Measurements from ENCODE around the gene PADI4.

Gene PADI4

DNA sequence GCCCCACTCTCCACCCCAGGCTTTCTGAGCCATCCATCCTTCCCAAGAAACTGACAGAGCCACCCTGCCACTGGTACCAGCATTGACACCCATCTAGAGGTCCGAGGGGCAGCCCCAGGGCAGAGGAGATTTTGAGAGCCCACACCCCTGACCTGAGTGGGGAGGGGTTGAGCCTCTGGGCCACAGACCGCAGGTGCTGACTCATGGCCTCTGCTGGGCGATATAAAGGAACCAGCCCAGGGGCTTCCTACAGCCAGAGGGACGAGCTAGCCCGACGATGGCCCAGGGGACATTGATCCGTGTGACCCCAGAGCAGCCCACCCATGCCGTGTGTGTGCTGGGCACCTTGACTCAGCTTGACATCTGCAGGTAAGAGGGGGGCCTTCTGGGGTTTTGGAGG is at the start of gene PADI4:
Gene PADI4 (plus strand): TSS at position 252 of the 400 bp plus-strand sequence. CDS start 26 bp downstream, at position 278.
- no peak for DNase-seq (ENCODE audit: low read depth)

GRCh38 chr1:17258758-17259130 is 49.3 kb upstream of the PADI4 start:
- DNase-seq (ENCODE audit: low read depth), result no peak

- no peak for DNase-seq (ENCODE audit: low read depth)
Observed at GRCh38 chr1:17259233-17259873, 48.6 kb upstream of the PADI4 start.

DNA sequence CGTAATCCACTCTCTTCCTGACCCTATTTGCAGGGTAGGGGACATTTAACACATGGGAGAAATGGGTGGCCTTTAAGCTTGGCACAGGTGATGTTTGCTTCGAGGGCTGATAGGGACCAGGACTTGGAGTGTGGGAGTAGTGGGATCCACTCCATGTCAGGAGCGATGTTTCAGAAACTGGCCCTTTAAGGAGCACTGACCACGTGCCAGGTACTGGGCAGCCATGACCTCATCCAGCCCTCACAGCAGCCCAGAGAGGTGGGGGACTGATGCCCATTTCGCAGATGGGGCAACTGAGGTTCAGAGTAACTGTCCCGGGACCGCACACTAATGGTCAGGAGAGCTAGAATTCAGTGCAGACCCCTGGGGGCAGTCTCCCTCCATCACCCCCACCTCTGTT is 47.7 kb upstream of the PADI4 start:
- no peak for DNase-seq (ENCODE audit: low read depth)

DNA sequence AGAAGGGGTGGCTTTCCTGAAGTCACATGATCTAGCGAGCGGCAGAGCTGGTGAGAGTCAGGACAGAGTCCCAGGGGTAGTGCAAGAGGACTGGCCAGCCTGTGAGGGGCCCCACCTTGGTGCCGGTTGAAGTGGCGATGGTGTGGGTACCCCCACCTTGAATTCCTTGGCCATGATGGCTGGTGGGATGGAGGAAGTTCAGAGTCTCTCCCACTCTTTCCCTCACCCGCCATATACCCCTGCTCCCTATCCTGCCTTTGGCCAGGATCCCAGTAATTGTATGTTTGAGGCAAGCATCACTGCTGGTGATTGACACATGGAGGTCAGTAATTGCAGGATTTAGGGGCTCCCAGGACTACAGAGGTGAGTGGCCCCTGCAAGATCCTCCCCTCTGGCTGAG is 47.3 kb upstream of the PADI4 start:
- no peak for DNase-seq (ENCODE audit: low read depth)

DNA sequence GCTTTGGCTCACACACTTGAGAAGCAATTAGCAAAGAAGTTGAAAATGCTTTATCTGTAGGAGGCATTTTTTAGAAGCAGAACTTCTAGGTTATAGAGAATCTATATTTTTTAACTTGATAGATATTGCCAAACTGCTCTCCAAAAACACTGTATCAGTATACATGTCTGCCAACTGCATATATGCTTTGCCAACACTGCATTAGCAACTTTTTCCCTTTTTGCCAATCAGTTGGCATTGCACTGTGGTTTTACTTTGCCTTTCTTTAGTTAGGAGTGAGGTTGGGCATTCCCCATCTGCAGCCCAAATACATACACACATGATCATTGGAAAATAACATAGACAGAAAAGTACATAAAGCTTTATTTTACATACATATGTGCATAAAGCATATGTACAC is 44.1 kb upstream of the PADI4 start:
- DNase-seq (ENCODE audit: low read depth), result no peak

GRCh38 chr1:17264470-17264869 is 43.5 kb upstream of the PADI4 start:
- no peak for DNase-seq (ENCODE audit: low read depth)

DNA sequence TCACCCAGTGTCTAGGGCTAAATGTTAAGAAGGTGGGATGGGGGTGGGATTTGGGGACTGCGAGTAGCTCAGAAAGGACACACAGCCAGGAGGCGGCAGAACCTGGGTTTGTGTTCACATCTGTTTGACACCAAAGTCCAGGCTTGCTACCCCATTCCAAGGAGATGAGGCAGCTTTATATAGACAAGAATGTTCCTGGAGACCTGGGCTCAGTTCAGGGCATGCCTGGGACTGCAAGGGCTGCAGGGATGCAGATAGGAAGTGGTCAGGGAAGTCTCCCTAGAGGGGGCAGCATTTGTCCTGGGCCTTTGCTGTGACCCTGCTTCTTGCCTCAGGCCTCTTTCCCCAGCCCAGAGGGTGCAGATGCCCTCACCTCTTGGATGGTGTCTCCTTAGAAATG is 42.8 kb upstream of the PADI4 start:
- no peak for DNase-seq (ENCODE audit: low read depth)

GRCh38 chr1:17265950-17266349 is 42.0 kb upstream of the PADI4 start:
- DNase-seq (ENCODE audit: low read depth), result no peak

GRCh38 chr1:17270891-17271765 is 36.9 kb upstream of the PADI4 start:
- no peak for DNase-seq (ENCODE audit: low read depth)

- DNase-seq (ENCODE audit: low read depth), result no peak
Observed at GRCh38 chr1:17272066-17272465, 35.9 kb upstream of the PADI4 start.

DNA sequence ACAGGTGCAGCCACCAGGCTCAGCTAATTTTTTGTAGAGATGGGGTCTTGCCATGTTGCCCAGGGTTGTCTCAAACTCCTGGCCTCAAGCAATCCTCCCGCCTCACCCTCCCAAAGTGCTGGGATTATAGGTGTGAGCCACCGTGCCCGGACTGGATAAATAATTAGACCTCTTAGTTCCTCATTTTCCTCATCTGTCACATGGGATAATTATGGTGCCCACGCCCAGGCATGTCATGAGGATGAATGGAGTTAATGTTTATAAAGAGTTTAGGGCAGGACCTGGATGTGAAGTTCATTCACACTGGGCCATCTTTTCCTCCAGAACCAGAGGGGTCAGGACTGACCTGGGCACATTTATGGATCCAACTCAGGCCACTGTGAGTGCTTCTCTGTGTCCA is 35.4 kb upstream of the PADI4 start:
- DNase-seq (ENCODE audit: low read depth), result no peak

GRCh38 chr1:17273096-17273495 is 34.9 kb upstream of the PADI4 start:
- no peak for DNase-seq (ENCODE audit: low read depth)

GRCh38 chr1:17274186-17275170 is 33.5 kb upstream of the PADI4 start:
- no peak for DNase-seq (ENCODE audit: low read depth)

GRCh38 chr1:17276568-17276967 is 31.4 kb upstream of the PADI4 start:
- no peak for DNase-seq (ENCODE audit: low read depth)

GRCh38 chr1:17277511-17278159 is 30.4 kb upstream of the PADI4 start:
- DNase-seq (ENCODE audit: low read depth), result no peak

DNA sequence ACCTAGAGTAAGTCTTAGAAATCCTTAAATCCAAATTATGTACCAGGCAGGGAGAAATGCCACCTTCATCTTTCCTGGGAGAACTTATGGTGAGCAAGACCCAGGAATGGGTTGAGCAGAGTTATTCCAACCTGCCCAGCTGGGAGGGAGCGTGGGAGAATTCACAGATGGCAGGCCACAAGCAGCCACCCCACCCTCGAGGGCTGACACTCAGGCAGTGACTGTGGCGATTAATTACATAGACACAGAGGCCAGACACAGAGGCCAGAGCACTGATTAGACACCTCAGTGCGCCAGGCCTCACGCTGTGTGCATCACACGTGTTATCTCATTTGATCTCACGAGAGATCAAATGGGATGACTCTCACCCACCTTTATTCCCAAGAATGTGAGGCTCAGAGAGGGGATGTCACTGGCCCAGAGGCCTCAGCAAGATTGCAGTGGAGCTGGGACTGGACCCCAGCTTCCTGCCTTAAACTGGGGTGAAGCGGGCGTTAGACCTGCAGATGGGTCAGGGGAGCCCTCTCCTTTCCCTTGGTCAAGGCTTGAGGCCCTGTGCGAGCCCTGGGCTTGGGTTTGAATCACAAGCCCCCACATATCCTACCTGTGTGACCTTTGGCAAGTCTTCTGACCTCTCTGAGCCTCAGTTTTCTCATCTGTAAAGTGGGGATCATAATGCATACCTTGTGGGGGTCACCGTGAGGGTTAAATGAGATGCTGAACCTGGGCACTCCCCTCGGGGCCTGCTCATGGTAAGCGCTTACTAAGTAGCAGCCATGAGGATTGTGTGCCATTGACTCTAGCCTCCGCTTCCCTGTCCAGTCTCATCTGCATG is 28.8 kb upstream of the PADI4 start:
- no peak for DNase-seq (ENCODE audit: low read depth)

DNA sequence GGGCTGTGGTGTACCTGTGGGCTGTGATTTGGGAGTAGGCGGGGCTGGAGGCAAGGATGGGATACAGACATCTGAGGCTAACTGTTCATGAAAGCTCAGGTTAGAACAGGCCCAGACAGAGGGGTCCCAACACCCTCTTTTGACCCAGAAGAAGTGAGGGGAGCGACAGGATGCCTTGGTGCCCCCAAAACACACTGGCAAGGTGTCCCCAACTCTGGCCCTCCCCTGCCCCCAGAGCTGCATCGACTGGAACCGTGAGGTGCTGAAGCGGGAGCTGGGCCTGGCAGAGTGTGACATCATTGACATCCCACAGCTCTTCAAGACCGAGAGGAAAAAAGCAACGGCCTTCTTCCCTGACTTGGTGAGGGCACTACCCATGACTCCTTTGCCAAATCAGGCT is 27.6 kb upstream of the PADI4 start:
- DNase-seq (ENCODE audit: low read depth), result no peak

DNA sequence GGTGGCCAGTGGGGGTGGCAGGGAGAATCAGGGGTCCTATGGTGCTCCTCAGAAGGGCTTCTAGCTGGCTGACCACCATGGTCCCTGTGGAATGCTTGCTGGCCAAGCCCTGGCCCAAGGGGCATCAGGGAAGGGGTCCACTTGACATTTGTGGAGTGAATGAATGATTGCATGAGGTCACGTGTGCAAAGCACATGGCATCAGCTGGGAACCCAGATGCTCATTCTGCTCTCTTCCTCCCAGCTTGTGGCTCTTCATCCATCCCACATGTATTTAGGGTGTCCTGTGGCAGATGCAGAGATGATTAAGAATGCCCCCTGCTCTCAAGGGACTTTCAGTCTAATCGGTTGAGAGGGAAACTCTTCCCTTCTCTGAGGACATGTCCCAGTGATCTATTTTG is 27.1 kb upstream of the PADI4 start:
- DNase-seq (ENCODE audit: low read depth), result no peak

- DNase-seq (ENCODE audit: low read depth), result no peak
Observed at GRCh38 chr1:17281775-17282181, 26.2 kb upstream of the PADI4 start.

GRCh38 chr1:17282836-17283235 is 25.2 kb upstream of the PADI4 start:
- no peak for DNase-seq (ENCODE audit: low read depth)
